Bone marrow (tissue), 2 donors: ENCODE measurements around the gene NEDD9.
A peak's percentile ranks its signal among the peaks of the same experiment; 100 is the strongest.

Experiments used
- DNase-seq, 2 donors: peaks; one replicate each; lab custom pipeline; 2025; lab: John Stamatoyannopoulos, UW

The NEDD9 gene

DNA sequence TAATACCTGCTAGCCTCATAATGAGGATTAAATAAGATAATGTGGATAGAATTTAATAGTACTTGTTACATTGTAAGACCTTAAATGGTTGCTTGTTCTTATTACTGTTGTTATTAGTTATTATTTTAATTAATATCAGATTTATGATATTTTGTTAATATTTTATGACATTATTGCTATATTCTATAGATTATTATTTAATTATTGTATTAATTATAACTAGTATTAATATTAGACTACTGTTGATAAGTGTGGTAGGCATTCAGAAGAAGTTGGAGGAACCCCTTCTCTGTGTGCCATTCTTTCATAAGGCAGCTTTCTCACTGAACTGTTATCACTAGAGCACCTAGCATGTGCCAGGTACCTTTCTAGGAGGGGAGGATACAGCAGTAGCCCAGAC is 2.6 kb upstream of the NEDD9 start:
- no peak for DNase-seq

DNA sequence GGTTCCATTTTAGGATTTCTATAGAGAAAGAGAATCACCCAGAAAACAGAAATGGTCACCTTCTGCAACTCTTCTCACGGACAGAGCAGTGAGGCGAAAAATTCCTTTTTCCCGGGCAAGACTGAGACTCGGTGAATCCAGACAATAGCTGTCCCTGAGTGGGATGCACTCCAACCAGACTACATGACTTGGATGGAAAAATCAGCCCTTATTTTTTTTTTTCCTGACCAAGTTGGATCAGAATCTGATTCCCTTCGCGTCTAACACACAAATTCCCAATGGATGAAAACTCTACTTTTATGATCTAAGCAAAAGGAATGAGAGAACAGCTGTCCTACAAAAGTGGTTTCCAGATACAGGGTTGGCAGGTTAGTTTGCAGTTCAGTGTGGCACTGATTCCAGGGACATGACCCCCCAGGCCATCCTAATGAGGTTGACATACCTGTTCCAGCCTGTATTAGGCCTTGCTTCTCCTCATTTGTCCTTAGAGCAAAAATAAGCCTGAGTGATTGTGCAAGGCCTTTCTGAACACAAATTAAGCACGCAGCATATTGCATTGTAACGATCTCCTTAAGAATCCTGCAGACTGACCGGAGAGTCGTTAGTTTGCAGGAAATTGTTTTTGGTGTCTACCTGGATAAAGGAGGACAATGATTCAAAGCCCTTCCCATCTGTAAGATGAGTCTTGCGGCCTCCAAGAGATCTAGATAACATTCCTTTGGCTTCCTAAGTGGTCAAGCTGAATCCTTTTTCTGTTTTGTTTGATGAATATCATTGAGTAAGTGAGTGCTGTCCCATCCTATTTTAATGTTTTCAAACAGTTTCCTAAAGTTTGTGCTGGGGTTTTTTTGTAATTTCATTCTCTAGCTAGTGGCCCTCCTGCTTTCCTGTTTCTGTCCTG is 1.5 kb upstream of the NEDD9 start:
- no peak for DNase-seq

DNA sequence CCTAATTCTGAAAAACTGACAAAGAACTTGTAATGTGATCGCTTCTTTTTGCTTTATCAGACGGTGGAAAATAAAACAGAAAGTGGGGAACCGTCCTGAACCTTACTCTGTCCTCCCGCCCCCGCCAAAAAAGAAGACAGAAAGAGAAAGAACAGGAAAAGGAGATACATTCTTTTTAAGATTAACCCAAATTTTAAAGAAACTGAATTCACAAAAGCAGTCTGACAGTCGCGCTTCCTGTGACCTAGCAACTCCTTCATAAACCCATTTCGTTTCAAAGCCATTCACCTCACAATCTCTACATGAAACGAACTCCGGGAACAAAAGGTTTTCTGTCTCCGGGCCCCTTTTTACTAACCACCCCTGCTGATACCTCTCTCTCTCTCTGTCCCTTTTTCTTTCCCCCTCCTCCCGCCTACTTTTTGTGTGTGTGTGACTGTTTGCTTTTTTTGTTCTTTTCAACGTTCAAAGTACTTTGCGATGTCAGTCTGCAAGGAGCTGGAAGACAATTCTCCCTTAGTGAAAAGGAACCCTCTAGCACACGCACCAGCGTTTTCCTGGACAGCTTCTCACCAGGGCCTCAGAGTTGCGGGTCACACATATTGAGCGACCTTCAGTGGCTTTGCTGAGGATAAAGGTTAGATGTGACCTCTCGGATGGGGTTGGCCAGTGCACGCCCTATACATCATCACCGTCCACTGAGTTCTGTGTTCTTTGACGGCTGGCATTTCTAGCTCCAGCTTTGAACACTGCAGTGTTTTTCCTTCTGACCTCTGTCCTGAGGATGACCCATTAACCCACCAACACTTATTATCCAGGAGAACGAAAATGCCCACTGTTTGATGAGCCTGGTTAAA is 530 bp upstream of the NEDD9 start:
- peak in 1 of 2 donors; percentile 35 for DNase-seq

GRCh38 chr6:11231564-11232192 is 790 bp downstream of the NEDD9 start:
- DNase-seq: no peak

DNA sequence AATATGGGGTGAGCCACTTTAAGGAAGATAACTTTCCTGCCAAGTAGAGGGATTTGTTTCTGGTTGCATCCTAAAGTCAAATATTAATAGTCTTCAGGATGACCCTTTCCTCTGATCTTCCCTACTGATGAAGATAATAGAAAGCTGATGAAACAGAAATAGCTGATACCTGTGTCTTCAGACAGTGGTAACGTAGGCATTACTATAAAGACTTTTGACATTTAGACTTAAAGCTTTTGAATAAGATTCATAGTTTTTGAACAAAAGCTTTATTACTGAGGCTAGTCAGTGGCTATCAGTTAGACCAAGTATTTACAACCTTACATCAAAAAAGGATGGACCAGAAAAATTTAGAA is 1.4 kb downstream of the NEDD9 start:
- DNase-seq: no peak

DNA sequence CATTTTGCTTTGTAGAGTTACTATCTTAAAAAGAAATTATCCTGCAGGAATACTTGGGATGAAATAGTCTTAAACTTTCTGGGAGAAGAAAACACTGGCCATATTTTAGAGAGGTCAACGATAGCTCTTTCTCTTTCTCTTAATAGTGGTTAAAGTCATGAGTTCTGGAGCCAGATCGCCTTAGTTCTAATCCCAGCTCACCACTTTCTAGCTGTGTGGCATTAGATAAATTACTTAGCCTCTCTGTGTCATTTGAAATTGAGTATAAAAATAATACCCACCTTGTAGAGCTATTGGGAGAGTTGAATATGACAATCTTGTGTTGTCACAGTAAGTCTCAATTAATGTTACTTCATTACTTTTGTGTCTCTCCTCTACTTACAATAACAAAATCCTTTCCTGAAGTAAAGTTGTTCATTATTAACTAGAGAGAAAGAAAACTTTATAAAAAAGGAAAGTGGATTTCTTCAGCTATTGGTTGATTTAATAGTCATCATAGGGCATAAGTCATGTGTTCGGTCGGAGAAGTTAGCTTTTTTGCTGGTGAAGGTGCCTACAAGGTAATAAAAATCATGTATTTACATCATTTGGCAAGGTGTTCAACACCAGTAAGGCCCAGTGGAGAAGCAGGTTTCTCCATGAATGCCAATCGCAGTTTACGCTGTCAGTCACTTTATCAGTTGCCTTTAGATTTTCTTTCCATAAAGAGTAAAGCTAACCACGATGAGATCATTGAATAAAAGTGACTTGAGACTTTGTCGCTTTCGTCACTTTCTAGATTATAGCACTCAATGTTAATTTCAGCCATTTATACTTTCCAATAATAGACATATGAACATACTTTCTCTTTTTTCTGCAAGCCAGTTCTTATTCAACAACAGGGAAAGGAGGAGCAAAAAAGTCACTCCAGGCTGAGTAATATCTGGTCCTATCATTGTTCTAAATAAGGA is 2.0 kb downstream of the NEDD9 start:
- no peak for DNase-seq

DNA sequence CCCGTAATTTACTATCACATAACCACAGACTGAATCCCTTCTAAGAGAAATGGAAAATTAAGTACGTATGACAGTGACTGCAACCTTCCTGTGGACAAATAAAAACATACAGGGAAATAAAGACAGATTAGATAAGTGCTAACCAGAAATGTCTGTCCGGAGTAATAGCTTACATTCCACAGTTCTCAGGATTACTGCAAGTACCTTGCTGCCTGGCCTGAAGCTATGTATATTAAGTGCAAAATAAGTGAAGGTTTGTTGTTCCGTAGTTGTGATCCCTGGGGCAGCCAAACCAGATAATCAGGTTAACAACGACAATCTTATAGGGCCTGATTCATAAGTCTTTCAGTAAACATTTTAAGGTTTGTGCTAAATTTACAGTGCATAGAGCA is 2.8 kb downstream of the NEDD9 start:
- no peak for DNase-seq

DNA sequence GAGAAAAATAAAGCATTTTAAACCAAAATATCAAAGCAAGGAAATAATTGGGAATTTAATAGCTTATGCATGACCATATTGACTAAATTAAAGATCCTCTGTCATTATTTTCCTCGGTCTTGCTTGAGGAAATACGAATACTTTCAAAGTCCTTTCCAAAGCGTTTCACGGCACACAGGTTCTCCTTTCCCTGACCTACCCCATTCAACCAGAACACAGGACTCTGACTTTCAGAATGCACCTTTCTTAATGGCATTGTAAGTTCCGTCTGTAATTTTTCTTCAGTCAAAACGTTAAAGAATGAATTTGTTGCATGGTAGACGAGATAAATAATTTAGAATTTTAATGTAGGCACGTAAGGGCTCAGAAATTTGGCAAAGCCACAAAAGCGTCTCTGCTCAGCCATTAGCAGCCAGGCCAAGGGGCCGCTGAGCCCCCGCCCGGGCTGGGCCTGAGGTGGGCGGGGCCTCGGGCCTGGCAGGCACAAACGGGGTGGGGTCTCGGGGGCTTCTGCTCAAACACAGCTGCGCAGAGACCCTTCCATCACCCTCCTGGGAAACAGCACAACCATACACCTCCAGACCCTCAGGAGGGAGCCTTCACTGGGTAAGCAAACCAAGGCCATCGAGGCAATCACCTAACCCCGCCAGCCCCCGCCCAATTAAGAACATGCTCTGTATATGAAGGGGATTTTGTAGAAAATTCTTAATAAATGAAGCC is 3.4 kb downstream of the NEDD9 start:
- DNase-seq: no peak

DNA sequence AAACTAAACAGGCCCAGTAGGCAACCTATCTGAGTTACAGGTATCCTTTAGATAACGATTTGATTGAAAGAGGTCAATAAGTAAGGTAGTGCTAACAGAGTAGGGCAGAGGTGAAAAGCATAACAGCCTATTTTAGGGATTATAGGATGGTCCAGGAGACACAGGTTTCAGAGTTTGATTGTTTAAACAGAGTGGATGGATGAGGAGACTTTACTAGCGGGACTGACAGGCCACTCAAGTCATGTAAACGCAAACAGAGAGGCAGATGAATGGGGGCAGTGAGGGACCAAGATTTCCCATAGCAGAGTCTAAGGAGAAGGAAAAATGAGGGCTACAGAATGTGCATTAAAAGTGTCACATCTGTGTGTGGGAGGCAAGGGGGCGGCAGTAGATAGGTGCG is 4.8 kb downstream of the NEDD9 start:
- no peak for DNase-seq

DNA sequence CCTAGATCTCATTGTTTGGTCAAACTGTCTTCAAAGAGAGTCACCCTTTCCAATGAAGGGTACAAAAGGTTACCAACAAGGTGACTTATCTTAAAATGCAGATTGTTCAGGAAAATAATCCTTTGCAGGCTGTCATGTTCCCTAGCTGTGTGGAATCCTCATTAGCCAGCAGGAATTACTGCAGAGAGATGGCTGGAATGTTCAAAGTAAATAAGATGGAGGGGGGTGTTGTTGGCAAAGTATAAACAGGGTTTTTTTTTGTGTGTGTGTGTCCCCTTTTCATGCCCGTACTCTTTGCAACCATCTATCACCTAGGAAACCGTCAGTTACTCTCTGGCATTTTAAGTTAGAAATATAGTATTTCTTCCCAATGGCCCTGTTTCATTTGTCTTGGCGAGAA is 6.5 kb downstream of the NEDD9 start:
- no peak for DNase-seq

- no peak for DNase-seq
These were observed 7.5 kb downstream of the NEDD9 start for GRCh38 chr6:11224966-11225463.

DNA sequence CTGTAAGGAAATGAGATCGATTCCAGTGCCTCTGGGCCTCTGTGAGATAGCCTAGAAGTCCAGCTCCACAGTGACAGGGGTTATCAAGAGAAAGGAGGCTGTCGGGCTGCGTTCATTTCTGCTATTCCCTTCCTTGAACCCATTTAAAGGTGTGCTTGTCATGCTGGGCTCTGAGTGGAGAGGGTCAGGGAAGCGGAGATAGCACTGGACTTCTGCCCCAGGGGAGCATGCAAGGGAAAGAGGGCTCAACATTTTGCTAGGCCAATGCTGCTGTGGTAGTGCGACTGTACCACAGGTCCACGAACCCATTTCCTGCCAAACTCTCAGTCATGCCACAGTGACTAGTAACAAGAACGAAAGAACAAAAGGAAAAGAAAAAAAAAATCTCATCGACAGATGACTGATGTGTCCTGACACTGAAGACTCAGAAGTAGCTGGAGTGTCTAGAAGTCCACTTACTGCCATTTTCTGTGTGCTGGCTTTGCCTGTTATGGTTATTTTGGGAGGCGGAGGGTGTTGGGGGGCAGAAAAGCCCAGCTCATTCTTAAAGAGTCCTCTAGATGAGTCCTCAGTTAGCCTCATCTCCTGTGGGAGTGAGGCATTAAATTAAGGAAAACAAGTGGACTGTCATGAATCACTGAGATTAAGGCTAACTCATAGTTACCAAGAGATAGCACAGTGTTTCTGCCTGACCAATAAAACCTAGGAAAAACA is 8.1 kb downstream of the NEDD9 start:
- no peak for DNase-seq

- no peak for DNase-seq
These were observed 9.1 kb downstream of the NEDD9 start for GRCh38 chr6:11223286-11223864.

- DNase-seq: no peak
These were observed 9.8 kb downstream of the NEDD9 start for GRCh38 chr6:11222385-11223277.

- no peak for DNase-seq
These were observed 10.7 kb downstream of the NEDD9 start for GRCh38 chr6:11221623-11222384.

GRCh38 chr6:11219400-11219834 is 13.1 kb downstream of the NEDD9 start:
- no peak for DNase-seq

GRCh38 chr6:11218538-11219399 is 13.7 kb downstream of the NEDD9 start:
- no peak for DNase-seq
